GM21423 (cell line): ENCODE measurements around the gene FCRLA.
A peak's percentile ranks its signal among the peaks of the same experiment; 100 is the strongest.
"Not testable (repeated sequence)": the region's sequence is repeated elsewhere in the genome, so short reads cannot be mapped to it uniquely, and the experiment has no call there.

Experiments used
- ATAC-seq: cut with Tn5 transposase; IDR thresholded peaks from one replicate; pipeline ENCODE4 v1.9.1; 2021; ENCODE audit warnings: mild to moderate bottlenecking, moderate library complexity; ENCODE audit not compliant: unreplicated experiment

The FCRLA gene

GRCh38 chr1:161702250-161702649 is 4.8 kb upstream of the FCRLA start:
- ATAC-seq = no peak

DNA sequence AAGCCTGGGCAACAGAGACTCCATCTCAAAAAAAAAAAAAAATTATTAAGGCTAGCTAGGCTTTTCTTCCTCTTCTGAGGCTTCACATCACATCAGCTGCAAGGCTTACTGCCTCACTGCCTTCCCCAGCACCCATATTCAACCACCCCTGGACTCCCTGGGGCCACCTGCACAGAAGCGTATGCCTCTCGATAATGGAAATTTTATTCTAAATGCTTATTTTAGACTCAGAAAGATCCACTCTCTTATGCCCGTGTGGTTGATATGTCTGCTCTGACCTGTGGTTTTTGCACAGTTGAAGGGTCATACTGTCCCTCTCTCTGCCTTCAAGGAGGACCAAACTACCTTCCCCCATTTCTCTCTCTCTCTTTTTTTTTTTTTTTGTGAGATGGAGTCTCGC is 1.5 kb upstream of the FCRLA start:
- peak; percentile 34 for ATAC-seq

DNA sequence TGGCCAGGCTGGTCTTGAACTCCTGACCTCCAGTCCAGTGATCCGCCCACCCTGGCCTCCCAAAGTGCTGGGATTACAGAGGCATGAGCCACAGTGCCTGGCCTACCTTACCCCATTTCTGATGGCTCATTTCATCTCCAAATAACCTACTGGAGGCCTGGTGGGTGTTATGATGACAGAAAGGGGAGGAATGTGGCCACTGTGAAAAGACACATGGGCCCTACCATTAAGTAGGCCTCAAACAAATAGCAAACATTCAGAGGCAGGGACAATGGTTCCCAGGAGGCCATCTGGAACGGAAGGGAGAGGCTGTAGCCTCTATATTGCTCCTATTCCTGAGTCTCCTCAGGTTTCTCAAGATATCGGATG is 932 bp upstream of the FCRLA start:
- no peak for ATAC-seq

GRCh38 chr1:161707503-161707902 is 474 bp downstream of the FCRLA start:
- ATAC-seq = no peak

- ATAC-seq = no peak
Measured at GRCh38 chr1:161709373-161709772, 2.3 kb downstream of the FCRLA start.

GRCh38 chr1:161710560-161710959 is 3.5 kb downstream of the FCRLA start:
- ATAC-seq = no peak

- peak; percentile 43 for ATAC-seq
Measured at GRCh38 chr1:161718559-161719324, 11.7 kb downstream of the FCRLA start.

DNA sequence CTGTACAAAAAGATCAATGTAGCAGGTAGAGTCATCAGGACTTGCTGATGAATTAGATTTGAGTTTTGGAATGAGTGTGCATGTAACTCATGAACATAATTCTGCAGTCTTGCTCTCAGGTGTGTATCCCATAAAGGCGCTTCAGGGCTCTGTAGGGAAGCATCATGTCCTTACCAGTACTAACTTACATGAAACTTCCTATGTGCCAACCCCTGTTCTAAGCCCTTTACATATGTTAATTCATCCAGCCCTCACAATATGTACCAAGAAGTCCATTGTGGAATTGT is 12.2 kb downstream of the FCRLA start:
- peak; percentile 28 for ATAC-seq

DNA sequence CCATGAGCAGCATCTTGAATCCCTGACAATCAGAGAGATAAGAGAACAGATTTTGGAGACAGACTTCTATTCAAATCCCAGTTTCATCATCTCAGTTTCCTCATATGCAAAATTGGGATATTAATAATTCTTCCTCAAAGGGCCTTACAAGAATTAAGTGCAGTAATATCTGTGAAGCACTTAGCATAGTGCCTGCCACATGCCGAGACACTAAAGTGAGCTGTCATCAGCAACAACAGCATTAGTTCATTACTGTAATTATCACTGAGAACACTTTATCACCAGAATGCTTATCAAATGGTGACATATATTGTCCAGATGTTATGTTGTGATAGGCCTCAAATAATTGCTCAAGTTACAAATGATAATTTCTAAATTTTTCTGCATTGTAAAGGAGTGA is 13.4 kb downstream of the FCRLA start:
- ATAC-seq = no peak

GRCh38 chr1:161720956-161721737 is 14.1 kb downstream of the FCRLA start, which contains the start of gene FCRLB:
TSS of gene FCRLB (plus strand) at chr1:161721544. CDS start at chr1:161722673, 1,129 bp downstream.
- ATAC-seq = no peak

- ATAC-seq = no peak
Measured at GRCh38 chr1:161721738-161722343, 14.8 kb downstream of the FCRLA start.

DNA sequence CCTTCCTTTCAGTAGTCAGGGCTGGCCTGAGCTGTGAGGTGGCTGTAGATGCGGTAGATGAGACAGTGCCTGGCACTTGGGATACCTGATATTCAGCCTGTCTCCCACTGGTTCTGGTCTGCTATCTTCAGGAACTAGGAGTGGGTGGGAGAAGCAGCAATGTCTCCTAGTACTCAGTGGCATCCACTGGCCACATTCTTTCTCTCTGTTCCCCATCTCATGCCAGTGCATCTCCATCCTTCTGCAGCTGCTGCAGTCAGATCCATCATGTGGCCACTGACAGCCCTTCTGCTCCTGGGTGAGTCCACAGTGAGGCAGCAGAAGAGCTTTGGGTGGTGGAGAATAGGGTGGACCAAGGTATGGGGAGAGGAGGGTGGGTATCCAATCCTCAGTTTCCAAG is 15.4 kb downstream of the FCRLA start:
- ATAC-seq = no peak

DNA sequence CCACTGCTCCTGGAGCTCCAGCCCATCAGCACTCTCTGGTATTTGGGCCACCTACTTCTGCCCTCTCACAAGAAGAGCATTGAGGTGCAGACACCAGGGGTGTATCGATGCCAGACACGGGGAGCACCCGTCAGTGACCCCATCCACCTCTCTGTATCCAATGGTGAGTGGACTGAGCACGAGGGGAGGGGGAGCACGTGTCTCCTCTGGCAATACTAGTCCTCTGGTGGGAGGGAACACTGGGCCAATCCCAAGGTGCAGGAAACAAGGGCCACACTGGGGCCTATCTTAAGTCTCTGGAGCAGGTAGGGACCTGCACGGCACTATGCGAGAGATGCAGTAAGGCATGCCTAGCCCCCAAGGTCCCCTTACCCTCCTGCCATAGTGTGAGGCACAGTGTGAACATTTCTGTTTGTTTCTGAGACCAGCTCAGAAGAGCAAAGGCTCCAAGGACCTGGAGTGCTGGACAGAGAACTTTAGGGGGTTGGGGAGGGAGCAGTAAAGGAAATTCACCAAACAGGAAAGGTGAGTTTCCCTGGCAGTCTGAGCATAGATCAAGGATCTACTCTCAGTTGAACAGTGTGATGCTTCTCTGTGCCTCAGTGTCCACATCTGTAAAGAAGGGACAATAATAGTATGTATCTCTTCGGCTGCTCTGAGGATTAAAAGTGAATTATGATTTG is 16.6 kb downstream of the FCRLA start:
- ATAC-seq = no peak

- not testable (repeated sequence) for ATAC-seq
Measured at GRCh38 chr1:161725258-161725907, 18.4 kb downstream of the FCRLA start.

DNA sequence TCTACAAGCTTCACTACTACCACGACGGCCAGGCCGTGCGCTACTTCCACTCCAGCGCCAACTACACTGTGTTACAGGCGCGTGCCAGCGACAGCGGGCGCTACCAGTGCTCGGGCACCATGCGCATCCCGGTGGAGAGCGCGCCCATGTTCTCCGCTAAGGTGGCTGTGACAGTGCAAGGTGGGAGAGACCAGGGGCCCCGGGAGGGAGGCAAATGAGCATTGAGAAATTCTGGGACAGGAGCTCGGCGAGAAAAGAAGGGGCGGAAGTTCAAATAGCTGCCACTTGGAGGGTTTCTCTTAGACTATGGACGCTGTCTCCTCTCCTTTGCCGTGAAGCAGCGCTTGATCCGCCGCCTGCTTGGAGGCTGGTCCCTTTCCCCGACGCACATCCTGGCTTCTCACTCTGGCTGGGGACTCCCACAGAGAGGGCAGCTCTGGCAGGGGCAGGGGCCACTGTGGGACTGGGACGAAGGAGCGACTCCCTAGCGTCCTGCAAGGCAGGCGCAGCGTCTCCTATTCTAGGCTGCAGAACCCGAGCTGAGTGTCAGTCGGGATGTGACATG is 19.0 kb downstream of the FCRLA start:
- peak; percentile 13 for ATAC-seq

GRCh38 chr1:161726473-161727255 is 19.6 kb downstream of the FCRLA start:
- ATAC-seq = peak; percentile 58

GRCh38 chr1:161727256-161727924 is 20.4 kb downstream of the FCRLA start:
- peak; percentile 18 for ATAC-seq

DNA sequence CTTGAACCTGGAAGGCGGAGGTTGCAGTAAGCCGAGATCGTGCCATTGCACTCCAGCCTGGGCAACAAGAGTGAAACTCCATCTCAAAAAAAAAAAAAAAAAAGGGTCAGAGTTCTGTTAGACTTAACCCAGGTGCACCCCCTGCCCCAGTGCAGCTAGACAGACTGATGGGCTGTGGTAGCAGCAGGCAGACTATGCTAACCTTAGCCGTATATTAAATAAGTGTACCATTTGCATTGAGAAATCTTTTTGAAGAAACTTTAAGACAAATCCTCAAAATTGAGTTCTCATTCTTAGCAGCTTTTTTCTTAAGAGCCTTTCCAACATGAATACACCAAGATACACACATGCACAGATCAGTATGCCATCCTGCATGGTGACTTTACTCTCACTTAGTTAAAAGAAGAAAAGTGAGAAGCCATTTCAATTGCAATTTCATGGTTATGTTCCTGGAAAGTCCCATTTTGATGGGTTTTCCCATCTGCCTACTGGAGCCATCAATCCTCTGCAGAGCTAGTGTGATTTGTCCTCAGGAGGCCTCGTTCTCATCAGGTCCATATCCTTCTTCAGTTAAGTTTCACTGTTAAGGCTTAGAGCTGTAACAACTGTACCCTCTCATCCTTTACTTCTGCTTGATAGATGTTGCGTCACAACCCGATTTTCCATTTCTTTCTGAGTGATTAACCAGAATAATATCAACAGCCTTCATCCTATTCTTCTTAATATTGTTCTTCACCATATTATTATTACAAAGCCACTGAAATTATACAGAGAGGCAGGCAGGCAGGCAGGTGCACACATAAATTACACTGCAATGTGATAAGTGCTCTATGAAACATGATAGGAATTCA is 21.6 kb downstream of the FCRLA start:
- ATAC-seq = no peak
